Cerebellar cortex (tissue), 1 donor: ENCODE results near the gene PABPC1L.
A peak's percentile ranks its signal among the peaks of the same experiment; 100 is the strongest.
"Not testable (repeated sequence)": the region's sequence is repeated elsewhere in the genome, so short reads cannot be mapped to it uniquely, and the experiment has no call there.

Experiments used
- DNase-seq: peaks from one replicate; pipeline ENCODE4 v3.0.0-alpha.2; 2015; ENCODE audit warnings: low spot score

Gene PABPC1L

DNA sequence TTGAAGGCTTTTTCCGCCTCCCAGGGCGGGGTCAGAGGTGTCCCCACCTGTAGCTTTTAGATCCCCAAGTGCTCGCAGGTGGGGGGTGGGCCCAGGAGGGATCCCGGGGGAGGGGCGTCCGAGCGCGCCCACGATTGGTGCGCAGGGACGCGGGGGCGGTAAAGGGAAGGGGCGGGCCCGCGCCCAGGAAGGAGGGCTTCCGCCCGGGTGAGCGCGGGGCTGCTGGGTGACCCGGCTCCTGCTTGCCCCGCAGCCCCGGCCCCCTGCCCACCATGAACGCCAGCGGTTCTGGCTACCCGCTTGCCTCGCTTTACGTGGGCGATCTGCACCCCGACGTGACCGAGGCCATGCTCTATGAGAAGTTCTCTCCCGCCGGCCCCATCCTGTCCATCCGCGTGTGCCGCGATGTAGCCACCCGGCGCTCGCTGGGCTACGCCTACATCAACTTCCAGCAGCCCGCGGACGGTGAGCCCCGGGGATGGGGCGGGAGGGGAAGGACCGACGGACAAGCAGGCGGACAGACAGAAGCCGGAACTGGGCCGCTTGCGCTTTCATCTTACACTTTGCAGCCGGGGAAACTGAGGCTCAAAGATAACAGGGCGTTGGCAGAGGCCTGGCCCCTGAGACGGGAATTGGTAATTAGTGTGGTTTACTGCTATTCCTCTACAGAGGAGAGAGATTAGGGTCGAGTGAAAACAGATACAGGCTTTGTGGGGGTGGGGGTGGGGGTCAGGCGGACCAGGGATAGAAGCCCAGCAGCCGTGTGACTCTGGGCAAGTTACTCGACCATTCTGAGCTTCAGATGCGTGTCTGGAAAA, at the start of gene PABPC1L:
PABPC1L (plus strand) TSS at position 189 of the 818 bp plus-strand sequence; CDS start at position 273, 84 bp downstream.
- DNase-seq: peak; percentile 51

- DNase-seq: peak; percentile 52
Measured at GRCh38 chr20:44861531-44862006, 48.3 kb upstream of the PABPC1L start.

DNA sequence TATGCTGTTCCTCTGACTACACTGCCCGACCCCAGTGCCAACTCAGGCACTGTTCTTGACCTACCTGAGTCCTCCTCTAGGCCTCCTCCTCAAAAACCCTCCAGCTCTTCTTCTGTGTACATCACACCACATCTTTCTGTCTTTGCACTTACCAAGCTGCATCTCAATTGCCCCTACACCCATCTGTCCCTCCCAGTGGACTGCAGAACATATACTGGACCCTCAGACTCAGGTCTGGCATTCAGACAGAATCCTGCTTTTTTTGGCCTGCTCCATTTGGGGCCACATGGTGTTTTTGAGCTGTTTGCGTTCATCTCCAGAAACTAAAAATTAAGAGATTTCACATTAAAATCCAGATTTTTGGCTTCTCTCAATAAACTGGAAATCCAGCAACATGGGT, 47.6 kb upstream of the PABPC1L start:
- DNase-seq: no peak

GRCh38 chr20:44863365-44864084, 46.3 kb upstream of the PABPC1L start:
- not testable (repeated sequence) for DNase-seq

- not testable (repeated sequence) for DNase-seq
Measured at GRCh38 chr20:44864493-44864892, 45.4 kb upstream of the PABPC1L start.

DNA sequence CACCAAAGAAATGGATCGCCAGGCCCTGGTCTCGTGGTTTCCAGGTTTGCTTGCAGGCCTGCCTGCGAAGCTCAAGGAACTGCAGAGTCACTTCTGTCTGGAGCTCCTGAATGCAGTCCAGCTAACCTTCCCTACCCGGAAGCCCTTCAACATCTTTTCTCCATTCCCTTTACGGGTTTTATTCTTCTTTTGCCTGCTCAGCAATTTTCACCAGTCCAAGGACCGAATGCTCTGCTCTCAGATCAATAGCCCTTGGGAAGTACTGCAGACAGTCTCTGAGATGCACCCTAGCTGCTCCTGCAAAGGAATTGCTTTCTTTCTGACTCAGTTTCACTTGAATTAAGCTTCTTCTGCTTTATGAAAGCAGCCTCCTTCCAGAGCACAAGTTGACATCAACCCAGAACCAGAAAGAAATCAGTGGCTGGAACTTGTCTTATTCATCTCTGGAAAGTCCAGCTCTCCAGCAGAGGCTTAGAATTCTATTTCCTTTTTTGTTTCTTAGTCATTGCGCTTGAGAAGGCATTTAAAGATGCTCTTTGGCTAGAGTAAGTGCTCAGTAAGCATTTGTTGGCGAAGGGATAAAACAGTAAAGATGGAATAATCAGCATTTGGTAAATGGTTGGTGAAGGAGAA, 43.0 kb upstream of the PABPC1L start:
- DNase-seq: no peak

- no peak for DNase-seq
Measured at GRCh38 chr20:44869471-44869870, 40.4 kb upstream of the PABPC1L start.

- not testable (repeated sequence) for DNase-seq
Measured at GRCh38 chr20:44882360-44882759, 27.5 kb upstream of the PABPC1L start.

DNA sequence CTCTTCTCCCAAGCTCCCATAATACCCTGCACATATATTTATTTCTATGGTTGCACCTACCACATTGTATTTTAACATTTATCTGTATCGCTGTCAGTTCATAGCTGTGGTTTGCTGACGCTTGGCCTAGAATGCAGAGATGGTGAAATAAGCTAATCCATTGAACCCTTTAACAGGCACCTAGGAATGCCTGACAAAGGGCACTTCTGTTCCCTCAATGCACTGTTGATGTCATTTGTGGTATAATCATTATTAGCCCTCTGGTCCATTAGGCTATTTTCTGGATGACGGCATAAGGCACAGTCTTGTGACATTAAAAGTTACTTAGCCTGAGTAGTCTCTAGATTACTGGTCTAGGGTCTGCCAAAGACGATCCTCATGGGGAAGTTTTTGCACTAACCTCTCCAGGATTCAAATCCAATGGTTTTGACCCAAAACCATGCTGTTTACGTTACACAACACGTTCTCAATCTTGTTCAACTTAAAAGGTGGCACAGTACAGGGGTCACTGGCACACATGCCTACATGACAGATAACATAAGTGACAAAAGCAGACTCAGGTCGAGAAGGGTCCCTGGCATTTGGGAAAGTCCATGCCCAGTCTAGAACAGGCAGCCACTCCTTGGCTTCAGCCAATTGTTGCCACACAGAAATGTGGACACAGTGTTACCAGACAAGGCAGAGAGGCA, 26.5 kb upstream of the PABPC1L start:
- DNase-seq: no peak

DNA sequence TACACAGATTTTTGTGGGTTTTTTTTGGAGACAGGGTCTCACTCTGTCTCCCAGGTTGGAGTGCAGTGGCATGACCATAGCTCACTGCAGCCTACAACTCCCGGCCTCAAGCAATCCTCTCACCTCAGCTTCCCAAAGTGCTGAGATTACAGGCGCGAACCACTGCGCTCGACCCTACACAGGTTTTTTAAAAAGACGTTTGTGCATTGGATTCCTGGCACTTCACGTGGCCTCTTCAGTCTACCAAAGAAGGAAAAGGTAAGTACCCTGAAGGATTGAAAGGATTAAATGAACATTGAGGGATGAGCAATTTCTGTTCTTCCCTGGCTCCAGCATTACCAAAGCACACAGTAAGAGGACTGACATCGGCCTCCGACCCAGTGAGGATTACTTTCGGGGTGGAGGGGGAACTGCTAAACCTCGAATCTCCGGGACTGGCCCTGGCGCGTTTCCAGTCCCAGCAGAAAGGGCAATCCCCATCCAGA, 24.9 kb upstream of the PABPC1L start:
- no peak for DNase-seq

DNA sequence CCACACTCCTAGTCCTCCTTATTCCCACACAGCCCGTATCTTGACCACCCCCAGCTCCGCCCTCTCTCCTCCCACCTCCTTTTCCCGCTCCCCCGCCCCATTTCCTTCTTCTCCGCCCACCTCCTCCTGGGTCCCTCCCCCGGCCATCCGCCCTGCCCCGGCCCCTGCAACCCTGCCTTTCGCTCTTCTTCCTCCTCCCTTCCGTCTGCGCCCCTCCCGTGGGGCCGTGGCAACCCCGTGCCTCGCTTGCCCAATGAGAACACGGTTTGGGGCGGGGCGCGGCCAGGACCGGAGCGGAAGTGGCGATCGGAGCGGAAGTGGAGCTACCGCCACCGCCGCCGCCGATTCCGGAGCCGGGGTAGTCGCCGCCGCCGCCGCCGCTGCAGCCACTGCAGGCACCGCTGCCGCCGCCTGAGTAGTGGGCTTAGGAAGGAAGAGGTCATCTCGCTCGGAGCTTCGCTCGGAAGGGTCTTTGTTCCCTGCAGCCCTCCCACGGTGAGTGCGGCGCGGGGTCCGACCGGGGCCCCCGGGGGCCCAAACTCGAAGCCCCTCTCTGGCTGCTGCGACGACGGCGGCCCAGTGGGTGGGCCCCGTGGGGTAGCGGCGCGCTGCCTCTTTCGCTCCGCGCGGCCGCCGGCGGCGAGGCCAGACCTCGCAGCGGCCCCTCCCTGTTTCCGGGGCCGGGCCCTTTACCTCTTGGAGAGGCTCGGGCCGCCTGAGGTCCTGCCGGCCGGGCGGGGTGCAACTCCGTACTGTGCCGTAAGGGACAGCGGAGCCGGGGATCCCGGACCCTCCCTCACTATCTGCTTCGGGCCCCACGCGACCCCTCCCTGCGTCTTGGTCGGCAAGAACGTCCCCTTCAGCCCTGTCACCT, 24.2 kb upstream of the PABPC1L start, which contains the start of gene YWHAB:
YWHAB (plus strand) TSS at position 314 of the 874 bp plus-strand sequence. CDS start 15,829 bp downstream, outside the sequence.
- DNase-seq: peak; percentile 98

GRCh38 chr20:44886266-44886651, 23.6 kb upstream of the PABPC1L start:
- DNase-seq: peak; percentile 13

DNA sequence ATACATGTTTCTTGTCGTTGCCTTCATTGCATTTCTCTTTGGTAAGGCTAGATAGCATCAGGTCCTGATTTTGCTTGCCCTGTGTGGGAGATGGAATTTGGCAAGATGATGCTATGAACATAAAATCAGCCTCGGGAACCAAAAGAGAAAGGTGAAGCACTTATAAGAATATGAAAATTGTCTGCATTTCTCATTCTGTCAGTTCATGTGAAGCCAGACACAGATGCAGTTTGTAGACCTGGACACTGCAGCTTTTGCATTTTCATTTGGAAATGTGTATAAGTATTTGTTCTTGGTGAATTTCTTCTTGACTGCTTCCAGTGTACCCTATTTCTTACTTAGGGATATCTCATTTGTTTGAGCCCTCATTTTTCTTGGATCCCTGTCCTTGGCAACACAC, 23.0 kb upstream of the PABPC1L start:
- DNase-seq: no peak

DNA sequence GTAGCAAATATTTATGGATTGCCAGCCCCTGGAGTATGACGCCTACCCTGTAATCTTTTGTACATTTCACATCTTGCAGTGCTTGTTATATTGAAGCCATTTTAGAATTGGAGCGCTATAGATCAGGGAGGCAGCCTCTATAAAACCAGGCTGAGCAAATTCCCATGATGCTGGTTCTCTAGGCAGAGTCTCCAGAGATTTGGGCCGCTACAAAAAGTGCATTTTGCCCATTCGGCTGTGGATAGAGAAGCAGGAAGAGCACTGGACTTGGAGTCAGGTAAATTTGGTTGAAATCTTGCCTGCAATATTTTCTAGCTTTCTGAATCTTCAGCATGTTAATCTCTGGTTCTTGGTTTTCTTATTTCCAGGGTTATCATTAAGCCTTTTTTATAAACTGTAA, 22.4 kb upstream of the PABPC1L start:
- no peak for DNase-seq

DNA sequence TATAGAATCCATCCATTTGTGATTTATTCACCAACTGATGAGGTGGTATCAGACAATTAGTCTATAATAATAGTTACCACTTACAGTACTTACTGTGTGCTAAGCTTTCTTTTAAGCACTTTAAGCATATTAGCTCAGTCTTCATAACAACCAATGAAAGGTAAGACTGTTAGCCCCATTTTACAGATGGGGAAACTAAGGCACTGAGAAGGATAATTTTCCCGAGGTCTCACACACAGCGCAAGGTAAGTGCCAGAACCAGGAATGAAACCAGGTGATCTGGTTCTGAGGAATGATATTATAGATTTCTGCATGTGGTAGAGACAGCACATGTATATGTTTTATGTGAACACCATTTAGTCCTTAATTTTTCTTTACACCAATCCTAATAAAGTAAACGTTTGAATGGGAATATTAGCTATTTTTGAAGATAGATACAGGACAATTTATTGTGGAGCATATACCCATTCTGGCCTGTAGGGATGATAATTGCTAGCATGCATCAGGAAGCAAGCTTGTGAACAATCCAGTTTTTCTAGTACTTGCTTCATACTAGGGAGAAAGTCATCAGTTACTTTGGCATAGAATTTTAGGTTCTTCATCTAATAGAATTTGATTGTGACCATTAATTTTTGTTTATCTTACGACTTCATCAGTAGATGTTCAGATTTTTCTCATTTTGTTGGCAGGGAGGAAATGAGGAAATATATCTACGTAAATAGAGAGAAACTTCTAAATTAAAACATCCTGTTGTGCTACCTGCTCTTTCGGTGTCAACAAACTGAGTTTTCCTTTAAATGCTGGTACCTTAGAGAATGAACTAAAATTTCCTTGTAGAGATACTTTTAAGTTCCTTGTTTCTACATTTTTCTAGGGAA, 21.4 kb upstream of the PABPC1L start:
- DNase-seq: no peak

DNA sequence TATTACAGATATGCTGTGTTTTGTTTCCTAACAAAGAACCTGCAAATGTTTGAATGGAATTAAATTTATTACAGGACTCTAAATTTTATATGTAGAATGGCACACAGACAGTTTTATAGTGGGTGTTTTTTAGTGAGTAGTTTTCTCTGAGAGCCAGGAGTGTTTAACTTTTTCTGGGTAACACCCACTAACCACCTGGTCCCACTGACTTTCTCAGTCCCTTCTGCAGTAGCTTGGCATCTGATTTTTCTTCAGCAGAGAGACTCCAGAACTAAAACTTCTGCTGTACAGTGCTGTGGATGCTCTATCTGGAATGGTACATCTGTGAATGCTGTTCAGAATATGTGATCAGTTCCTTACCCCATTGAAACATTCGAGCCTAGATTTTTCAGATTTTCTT, 18.0 kb upstream of the PABPC1L start:
- no peak for DNase-seq

DNA sequence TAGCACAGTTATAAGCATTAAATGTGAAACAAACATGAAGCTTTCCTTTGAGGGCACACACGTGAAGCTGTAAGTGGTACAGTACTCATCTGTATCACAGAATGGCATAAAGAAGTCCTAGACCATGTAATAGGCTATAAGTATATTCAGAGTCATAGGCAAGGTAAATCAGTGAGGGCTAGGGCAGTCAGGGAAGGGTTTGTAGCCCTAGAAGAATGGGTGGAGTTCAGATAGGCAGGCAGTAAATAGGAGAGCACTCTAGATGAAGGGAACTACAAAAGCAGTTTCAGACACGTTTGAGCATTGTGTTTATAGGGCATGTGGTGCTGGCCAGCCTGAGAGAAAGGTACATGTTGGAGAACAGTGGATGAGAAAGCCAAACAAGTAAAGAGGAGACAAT, 14.9 kb upstream of the PABPC1L start:
- DNase-seq: no peak

GRCh38 chr20:44896583-44896982, 13.3 kb upstream of the PABPC1L start:
- no peak for DNase-seq

DNA sequence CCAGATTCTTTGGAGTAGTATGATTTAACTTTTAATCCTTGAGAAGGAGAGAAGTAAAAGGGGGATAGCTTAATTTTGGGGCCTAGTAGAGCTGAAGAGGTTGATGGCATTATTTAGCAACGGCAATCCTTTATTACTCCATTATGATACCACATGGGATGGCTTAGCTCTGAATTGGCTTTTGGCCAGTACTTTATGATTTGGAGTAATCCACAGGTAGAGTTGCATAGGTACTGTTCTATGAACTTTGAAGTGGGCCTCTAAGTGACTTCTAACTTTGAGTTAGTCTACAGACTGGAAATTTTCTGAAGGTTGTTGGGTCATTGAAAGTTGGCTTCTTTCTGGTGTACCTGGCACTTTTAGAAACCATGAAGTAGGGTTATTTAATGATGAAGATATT, 12.7 kb upstream of the PABPC1L start:
- DNase-seq: no peak
